Measurements from ENCODE around the gene STK16.
"Not testable (repeated sequence)": the region's sequence is repeated elsewhere in the genome, so short reads cannot be mapped to it uniquely, and the experiment has no call there.

STK16 gene

GRCh38 chr2:219246559-219246958, 1.3 kb downstream of the STK16 start:
- DNase-seq = no peak

- DNase-seq = no peak
Measured at GRCh38 chr2:219247678-219248642, 2.7 kb downstream of the STK16 start.

DNA sequence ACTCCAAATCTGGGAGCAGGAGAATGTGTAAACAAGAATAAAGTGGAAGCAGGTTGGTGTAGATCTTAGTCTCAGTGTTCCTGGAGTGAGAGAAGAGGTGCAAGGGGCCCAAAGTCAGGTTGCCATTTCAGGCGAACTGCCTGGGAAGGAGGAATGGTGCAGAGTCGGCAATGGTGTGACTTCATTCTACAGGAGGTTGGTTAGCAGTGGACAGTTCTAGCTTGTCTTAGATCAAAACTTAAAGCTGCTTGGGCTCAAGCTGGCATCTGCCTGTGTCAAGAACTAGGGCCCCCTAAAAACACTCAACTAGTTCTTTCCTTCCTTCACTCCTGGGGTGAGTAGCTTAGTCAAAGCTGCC, 3.5 kb downstream of the STK16 start:
- no peak for DNase-seq

DNA sequence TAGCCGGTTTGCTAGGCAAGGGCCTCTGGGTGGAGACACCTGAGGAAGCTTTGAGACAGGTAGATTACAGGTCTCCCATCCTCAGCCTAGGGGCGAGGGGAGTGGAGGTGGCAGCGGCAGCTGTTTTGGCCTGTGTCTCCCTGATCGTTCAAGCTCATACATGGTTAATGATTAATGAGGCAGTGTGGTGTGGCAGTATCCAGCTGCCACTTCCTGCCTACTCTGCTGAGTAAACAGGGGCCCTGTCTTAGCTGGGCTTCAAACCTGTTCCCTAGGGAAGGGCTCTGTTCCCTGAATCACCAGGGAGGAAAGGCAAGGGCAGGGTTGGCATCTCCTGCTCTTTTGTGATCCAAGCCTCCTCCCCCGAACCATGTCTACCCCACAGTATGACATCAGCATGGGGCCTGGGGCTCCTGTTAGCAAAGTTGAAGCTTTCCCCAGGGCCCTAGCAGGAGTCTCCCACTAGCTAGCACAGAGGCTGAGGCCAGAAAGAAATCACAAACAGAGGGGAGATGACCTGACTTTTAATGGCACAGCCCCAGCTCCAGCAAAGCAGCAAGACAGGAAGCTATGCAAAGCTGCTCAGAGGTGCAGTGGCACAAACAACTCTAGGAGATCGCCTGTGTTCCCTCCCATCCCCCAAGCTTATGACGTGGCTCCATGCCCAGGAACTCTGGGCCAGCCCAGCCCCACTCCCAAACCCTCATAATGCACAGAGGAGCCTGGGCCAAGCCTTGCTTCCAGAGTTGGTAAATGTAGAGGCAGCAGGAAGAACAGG, 4.1 kb downstream of the STK16 start:
- no peak for DNase-seq

DNA sequence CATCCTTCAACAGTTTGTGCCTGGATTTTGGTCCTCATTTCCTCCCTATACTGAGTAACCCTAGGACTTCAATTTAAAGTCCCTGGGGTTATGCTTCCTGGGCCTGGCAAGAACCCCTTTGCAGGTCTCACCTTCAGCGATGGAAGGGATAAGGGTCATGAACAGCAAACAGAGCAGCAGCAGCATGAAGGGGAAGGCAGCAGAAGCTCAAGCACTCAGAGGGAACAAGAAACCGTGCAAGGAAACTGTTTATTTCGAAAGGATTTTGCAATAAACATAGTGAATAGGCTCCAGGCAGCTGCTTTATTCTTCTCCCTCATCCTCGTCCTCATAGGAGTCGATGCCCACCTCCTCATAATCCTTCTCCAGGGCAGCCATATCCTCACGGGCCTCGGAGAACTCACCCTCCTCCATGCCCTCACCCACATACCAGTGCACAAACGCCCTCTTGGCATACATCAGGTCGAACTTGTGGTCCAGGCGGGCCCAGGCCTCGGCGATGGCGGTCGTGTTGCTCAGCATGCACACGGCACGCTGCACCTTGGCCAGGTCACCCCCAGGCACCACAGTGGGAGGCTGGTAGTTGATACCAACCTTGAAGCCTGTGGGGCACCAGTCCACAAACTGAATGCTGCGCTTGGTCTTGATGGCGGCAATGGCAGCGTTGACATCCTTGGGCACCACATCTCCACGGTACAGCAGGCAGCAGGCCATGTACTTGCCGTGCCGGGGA, 4.9 kb downstream of the STK16 start:
- peak in 1 of 2 donors; percentile 25 for DNase-seq

- no peak for DNase-seq
Measured at GRCh38 chr2:219251656-219252055, 6.4 kb downstream of the STK16 start.

GRCh38 chr2:219252084-219252483, 6.8 kb downstream of the STK16 start:
- no peak for DNase-seq

DNA sequence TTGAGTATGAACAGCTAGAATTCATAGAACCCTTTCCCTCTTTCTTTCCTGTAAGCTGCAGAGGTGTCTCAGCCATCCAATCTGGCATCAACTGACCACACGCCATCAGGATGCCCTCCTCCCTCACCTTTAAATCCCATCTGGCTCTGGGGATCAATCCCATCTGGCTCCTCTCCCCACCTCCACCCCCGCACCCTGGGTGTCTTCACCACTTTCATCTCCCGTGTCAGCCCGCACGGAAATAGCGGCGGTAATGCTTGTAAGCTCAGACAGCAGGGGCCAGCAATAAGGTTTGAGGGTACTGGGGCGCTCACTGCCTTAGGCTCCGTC, 7.3 kb downstream of the STK16 start:
- no peak for DNase-seq

DNA sequence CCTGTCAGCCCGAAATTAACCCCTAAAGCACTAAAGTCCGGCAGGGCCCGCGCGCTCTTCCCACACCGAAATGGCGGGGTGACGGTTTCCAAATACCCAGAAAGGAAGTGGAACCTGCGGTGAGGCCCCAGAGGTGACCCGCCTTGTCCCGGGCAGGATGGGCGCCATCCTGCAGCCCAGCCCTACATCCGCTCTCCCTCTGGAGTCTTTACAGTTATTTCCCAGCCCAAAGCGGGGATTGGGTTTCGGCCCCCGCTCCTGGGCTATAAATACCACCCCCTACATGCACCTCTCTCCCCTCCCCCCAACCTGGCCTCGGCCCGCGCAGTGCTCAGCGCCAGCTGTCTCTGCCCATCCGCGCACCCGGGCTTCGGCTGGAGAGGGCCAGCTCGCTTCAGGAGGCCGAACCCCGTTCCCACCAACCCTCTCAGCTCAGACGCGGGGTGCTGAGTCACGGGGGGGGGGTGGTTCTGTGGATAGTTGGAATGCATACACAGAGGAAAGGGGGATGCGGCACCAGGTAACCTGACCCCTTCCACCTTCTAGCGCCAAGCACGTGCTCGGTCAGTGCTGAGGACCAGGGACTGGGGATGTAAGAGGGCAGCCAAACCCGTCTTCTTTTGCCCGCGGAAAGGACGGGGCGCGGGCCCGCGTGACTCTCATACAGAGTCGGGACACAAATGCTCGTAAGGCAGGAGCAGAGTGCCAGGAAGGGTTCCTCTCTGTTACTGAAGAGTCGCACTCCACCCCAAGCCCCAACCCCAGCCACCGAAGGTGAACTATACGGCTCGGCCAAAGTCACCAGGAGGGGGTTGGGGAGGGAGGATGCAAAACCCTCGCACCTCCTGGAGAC, 7.8 kb downstream of the STK16 start, which contains the start of gene TUBA4B:
Gene TUBA4B, plus strand, starts transcription at position 344 of the 853 bp plus-strand sequence. Its CDS starts 165 bp downstream, at position 509.
- DNase-seq = peak in 1 of 2 donors; percentile 22

DNA sequence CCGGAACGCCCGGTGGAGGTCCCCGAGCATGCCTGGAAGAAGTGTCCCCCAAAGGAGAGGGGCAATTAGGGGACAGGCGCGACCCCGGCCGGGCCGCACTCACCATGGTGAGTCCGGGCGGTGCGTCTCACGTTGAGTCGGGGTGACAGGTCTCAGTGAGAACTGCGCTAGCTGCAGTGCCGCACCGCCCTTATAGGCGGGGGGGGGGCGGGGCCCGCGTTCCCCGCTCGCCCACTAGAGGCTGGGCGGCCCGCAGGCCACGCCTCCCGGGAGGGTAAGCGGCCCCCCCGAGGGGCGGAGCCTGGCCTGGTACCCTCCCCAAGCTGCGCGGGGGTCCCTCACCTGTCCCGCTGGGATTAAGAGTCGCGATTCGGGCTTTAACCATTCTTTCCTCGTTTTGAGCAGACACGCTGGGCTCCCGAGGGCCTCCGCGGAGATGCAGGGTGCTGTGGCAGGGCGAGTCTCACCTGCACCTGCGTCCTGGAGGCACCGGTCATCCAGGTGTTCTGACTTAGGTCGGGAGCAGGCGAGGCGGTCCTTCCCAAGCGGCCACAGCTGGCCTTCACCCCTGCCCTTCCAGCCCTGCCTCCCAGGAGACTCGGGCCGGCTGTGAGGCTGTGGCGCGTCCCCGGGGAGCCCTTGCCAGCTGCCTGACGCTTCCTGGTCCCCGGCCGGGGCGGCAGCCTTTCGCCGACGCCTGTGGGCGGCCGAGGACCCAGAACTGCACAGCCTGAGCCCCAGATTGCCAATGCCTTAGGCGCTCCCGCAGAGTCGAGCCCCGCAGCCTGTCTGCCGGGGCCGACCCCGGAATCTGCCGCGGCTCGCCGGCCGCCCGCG, 8.7 kb downstream of the STK16 start, which contains the start of gene TUBA4A:
Gene TUBA4A, minus strand, starts transcription at position 166 of the 837 bp plus-strand sequence. Its CDS starts 60 bp downstream, at position 106.
- DNase-seq = peak; percentile 77 to 87

DNA sequence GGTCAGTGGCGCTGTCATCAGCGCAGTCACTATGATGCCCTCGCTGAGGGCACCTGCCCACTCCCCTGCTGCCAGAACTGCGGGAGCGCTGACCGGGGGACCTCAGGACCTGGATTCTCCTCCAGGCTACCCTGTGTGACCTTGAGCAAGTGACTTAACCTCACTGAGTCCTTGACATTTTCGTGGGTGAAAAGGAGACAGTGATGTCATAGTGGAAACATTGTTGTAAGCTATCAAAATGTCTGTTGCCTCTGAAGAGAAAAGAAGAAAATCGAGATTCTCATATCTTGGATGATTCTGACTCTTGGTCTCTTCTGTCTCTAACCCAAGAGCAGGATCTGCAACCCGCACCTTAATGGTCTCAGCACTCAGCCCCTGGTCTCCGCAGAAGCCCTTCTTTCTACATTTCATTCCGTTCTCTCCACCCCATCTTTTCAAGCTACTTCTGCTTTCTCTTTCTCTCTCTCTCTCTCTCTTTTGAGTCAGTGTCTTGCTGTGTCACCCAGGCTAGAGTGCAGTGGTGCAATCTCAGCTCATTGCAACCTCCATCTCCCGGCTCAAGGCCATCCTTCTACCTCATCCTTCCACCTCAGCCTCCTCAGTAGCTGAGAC, 9.4 kb downstream of the STK16 start:
- peak; percentile 63 to 70 for DNase-seq

DNA sequence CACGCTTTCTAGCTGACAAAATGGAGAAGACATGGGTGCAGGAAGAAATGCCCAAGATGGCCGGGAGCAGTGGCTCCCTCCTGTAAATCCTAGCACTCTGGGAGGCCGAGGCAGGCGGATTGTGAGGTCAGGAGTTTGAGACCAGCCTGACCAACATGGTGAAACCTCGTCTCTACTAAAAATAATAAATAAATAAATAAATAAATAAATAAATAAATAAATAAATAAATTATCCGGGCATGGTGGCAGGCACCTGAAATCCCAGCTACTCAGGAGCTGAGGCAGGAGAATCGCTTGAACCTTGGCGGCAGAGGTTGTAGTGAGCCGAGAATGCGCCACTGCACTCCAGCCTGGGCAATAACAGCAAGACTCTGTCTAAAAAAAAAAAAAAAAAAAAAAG, 13.7 kb downstream of the STK16 start:
- DNase-seq = not testable (repeated sequence)

GRCh38 chr2:219261024-219261855, 16.0 kb downstream of the STK16 start:
- DNase-seq = no peak

DNA sequence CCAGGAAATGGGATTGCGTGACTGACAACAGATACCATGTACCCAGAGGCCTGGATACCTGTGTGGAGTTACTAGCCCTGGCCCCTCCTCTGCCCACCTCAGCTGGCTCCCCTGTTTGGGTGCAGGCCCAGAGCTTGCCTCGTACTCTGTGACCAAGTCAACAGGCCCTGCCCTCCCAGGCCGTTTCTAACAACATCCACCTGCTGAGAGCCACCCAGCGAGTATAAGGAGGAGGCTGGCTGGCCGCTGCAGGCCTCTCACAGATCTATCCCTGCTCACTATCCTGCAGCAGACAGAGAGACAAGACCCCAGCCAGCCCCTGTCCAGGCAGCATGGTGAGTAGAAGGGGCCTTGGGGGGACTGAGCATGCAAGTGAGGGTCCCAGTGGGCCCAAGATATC, 21.0 kb downstream of the STK16 start:
- no peak for DNase-seq

GRCh38 chr2:219266886-219267285, 21.6 kb downstream of the STK16 start:
- no peak for DNase-seq

GRCh38 chr2:219268294-219268693, 23.0 kb downstream of the STK16 start:
- no peak for DNase-seq

DNA sequence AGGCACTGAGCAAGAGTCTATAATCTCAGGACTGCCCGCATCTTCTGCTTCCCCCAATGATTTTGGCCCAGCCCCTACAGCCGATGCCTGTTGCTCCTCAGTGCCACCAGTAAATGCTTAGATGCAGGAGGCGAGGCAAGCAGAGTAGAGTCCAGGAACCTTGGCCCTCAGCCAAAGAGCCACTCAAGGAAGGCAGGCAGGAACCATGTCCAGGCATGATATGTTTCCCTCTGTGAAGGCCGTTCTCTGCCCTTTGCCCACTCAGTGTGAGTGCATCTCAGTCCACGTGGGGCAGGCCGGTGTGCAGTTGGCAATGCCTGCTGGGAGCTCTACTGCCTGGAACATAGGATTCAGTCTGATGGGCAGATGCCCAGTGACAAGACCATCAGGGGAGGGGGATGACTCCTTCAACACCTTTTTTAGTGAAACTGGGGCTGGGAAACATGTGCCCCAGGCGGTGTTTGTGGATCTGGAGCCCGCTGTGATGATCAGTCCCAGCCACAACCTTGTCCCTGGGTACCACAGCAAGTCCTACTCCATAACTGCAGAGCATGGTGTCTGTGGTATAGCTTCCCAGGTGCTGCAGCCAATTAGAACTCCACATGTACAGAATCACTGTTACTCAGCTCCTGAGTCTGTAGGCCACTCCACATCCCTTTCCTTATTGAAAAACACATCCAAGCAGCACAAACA, 24.2 kb downstream of the STK16 start:
- no peak for DNase-seq

DNA sequence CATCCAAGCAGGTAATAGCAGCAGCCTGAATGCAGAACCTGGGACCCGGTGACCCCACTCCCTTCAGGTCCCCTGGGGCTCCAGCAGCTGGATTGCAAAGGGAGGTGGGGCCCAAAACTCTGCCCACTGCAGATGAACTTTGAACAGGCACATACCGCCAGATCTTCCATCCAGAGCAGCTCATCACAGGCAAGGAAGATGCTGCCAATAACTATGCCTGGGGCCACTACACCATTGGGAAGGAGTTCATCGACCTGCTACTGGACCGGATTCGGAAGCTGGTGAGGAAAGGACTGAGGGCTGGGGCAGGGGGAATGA, 24.7 kb downstream of the STK16 start:
- no peak for DNase-seq

DNA sequence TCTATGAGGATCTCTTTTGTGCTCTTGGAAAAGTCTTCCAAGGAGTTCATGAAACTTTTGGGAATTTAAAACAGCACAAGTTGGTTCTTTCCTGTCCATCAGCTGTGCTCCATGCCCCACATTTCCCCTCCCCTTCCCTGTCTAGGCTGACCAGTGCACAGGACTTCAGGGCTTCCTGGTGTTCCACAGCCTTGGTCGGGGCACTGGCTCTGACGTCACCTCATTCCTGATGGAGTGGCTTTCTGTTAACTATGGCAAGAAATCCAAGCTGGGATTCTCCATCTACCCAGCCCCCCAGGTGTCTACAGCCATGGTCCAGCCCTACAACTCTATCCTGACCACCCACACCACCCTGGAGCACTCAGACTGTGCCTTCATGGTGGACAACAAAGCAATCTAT, 25.7 kb downstream of the STK16 start:
- no peak for DNase-seq

Measured in inflammatory macrophage treated with lipopolysaccharide for 1 hour (primary cell).